RWPE1 (cell line): ENCODE data around the gene LZIC.
"Not testable (repeated sequence)": the region's sequence is repeated elsewhere in the genome, so short reads cannot be mapped to it uniquely, and the experiment has no call there.

Source experiments
- CTCF ChIA-PET: fragments of 350-600 bp; sonication (Branson Sonifier 250); formaldehyde crosslinking; extraction: SDS; loops from one replicate; lab custom pipeline; 2021; lab: Yijun Ruan, JAX
- POLR2A ChIA-PET: fragments of 400-600 bp; formaldehyde crosslinking; extraction: SDS; loops from one replicate; lab custom pipeline; 2020; ENCODE audit warnings: antibody characterized with exemption; ENCODE audit not compliant: low non-redundant PET; lab: Yijun Ruan, JAX
- DNase-seq: peaks from one replicate; pipeline ENCODE4 v3.0.0; 2012; ENCODE audit warnings: low spot score
- H3K27ac ChIP-seq: fragments of 450-650 bp; 2 replicates; pipeline ENCODE4 v1.5.1; 2017
- TF ChIP-seq, protein P1 (sequence below): fragments of 450-650 bp; conservative IDR thresholded peaks from 2 replicates; pipeline ENCODE4 v1.5.1; 2017; ENCODE audit warnings: low read depth, mild to moderate bottlenecking

The LZIC gene

DNA sequence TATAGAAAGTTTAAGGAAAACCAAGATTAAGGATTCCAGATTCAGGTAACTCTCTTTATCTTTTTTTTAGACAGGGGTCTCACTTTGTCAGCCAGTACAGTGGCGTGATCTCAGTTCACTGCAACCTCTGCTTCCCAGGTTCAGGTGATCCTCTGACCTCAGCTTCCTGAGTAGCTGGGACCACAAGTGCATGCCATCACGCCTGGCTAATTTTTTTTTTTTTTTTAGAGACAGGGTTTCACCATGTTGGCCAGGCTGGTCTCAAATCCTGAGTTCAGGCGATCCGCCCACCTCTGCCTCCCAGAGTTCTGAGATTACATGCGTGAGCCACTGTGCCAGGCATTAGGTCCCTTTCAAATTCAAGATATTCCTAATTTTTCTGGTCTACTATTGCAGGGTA is 15.9 kb downstream of the LZIC start:
- H3K27ac ChIP-seq, result no peak overlapping the region
- ChIA-PET CTCF (interaction anchor here (0.6 kb wide), 2 partner anchors 91 to 1117 kb away, joined by 5 to 9 read pairs; no protein-coding TSS in a partner anchor), POLR2A (no interaction called here)
- no peak for DNase-seq
- TF ChIP-seq, protein P1, sequence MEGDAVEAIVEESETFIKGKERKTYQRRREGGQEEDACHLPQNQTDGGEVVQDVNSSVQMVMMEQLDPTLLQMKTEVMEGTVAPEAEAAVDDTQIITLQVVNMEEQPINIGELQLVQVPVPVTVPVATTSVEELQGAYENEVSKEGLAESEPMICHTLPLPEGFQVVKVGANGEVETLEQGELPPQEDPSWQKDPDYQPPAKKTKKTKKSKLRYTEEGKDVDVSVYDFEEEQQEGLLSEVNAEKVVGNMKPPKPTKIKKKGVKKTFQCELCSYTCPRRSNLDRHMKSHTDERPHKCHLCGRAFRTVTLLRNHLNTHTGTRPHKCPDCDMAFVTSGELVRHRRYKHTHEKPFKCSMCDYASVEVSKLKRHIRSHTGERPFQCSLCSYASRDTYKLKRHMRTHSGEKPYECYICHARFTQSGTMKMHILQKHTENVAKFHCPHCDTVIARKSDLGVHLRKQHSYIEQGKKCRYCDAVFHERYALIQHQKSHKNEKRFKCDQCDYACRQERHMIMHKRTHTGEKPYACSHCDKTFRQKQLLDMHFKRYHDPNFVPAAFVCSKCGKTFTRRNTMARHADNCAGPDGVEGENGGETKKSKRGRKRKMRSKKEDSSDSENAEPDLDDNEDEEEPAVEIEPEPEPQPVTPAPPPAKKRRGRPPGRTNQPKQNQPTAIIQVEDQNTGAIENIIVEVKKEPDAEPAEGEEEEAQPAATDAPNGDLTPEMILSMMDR, result no peak

DNA sequence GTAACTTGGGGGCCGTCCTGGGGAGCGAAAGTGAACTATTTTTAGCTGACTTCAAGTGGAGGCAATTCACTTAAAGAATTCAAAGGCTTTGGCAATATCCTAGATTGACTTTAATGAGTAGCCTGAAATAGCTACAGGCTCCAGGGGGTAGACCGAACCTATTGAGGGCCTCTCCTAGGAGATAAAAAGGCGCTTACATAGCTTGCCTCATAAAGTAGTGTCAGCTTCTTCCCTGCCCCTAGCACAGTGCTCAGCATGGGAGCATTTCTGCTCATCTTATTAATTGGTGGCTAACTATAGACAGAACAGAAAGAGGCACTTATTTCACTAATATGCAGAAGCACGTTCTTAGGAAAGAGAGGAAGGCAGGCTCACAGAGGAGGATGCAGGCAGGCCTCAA is 20.8 kb downstream of the LZIC start:
- CTCF ChIA-PET, result interaction anchor here (0.6 kb wide), 1 partner anchor 85 kb away, joined by 3 read pairs; no protein-coding TSS in a partner anchor
- POLR2A ChIA-PET, result no interaction called here
- H3K27ac ChIP-seq, result no peak overlapping the region
- TF ChIP-seq, protein P1, result no peak
- no peak for DNase-seq

DNA sequence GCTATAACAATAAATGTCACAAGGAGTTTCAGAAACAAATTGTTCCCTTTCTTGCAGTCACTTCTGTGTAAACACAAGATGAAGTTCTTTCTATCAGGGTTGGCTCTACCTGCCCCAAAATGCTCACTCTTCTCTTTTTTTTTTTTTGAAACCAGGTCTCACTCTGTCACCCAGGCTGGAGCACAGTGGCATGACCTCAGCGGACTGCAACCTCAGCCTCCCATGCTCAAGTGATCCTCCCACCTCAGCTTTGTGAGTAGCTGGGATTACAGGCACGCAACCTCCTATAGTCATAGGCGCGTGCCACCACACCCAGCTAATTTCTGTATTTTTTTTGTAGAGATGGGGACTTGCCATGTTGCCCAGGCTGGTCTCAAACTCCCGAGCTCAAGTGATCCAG is 22.6 kb downstream of the LZIC start:
- no peak overlapping the region for H3K27ac ChIP-seq
- TF ChIP-seq, protein P1, result no peak
- ChIA-PET POLR2A (no interaction called here), CTCF (interaction anchor here (0.6 to 1.1 kb wide), 2 partner anchors 17 to 45 kb away, joined by 3 to 6 read pairs; no protein-coding TSS in a partner anchor)
- DNase-seq, result no peak

DNA sequence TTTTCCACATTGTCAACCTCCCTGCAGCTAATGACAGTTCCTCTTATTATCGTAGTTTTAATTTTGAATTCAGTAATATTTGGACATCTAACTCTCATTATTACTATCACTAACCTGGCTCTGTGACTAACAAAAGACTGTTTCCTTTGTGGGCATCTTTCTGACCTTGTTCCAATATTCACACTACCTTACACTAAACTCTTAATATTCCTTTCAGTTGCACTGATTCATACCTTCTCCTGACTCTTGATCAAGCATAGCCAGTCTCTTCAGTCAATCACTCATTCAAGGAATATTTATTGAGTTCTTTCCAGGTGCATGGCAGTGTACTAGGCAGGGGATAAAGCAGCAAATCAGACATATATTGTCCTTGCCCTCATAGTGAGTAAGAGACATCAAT is 25.3 kb downstream of the LZIC start:
- TF ChIP-seq, protein P1, result no peak
- no peak overlapping the region for H3K27ac ChIP-seq
- no peak for DNase-seq
- ChIA-PET POLR2A (no interaction called here), CTCF (interaction anchor here (0.6 kb wide), 1 partner anchor 436 kb away, joined by 3 read pairs; no protein-coding TSS in a partner anchor)

DNA sequence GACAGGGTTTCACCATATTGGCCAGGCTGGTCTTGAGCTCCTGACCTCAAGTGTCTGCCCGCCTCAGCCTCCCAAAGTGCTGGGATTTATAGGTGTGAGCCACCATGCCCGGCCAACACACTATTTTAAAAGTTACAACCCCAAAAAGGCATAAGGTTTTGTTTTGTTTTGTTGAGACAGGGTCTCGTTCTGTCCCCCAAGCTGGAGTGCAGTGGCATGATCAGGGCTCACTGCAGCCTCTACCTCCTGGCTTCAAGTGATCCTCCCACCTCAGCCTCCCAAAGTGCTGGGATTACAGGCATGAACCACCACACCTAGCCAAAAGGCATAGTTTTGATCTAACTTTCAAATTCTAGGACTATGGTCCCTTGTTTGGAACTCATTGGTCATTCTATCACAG is 25.7 kb downstream of the LZIC start:
- CTCF ChIA-PET, result interaction anchor here (0.6 kb wide), 1 partner anchor 436 kb away, joined by 3 read pairs; no protein-coding TSS in a partner anchor
- H3K27ac ChIP-seq, DNase-seq: not testable (repeated sequence)
- POLR2A ChIA-PET, result interaction anchor here (0.6 to 1.1 kb wide), 2 partner anchors 11 to 26 kb away, joined by 5 read pairs; partner anchors contain the start of genes LZIC and NMNAT1

DNA sequence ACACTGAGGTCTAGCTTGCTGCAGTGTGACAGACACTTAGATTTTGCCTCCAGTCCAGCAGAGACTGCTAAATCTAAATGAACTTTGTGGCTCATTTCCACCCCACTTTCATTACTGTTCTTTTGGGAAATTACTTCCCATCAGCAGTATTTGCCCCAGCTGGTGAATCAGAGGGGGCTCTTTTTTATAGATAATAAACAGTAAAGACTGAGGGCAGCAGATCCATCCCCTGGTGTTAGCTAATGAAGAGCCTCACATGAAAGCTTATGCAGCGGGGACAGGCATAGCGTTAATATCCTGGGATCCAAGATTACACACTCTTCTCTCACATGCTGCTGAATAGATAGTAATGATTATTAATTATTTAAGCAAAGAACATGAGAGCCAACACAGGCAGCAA is 26.7 kb downstream of the LZIC start:
- no peak for DNase-seq
- CTCF ChIA-PET, result interaction anchor here (0.7 to 0.8 kb wide), 2 partner anchors 48 to 287 kb away, joined by 3 read pairs; no protein-coding TSS in a partner anchor
- POLR2A ChIA-PET, result interaction anchor here (0.6 to 1.1 kb wide), 2 partner anchors 27 to 1888 kb away, joined by 3 to 5 read pairs; partner anchors contain the start of genes LZIC and NMNAT1
- TF ChIP-seq, protein P1, result no peak
- no peak overlapping the region for H3K27ac ChIP-seq

DNA sequence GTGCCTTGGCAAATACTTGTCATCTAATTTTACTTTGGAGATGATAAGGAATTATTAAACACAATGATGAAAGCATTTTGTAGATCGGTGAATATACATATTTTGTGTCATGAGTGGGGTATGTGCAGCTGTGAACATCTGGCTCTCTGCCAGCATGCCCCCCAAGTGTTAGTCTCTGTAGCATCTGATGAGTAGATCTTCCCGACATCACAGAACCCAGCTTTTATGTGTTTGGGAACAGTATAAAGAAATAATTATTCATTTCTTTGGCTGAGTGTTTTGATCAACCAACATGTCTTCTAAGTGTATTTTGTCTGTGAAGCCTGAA is 28.6 kb downstream of the LZIC start:
- DNase-seq, result no peak
- CTCF ChIA-PET, result interaction anchor here (0.6 to 2.1 kb wide), 8 partner anchors 20 to 505 kb away, joined by 3 to 16 read pairs (median 4); no protein-coding TSS in a partner anchor
- no peak overlapping the region for H3K27ac ChIP-seq
- POLR2A ChIA-PET, result no interaction called here
- TF ChIP-seq, protein P1, result no peak
